NCI-H524 treated with DMSO at 0.1 percent for 48 hours (cell line): ENCODE results near the gene SPATS1.

ENCODE experiments used
- DNase-seq: peaks from one replicate; lab custom pipeline; 2025; lab: John Stamatoyannopoulos, UW

Gene SPATS1, protein sequence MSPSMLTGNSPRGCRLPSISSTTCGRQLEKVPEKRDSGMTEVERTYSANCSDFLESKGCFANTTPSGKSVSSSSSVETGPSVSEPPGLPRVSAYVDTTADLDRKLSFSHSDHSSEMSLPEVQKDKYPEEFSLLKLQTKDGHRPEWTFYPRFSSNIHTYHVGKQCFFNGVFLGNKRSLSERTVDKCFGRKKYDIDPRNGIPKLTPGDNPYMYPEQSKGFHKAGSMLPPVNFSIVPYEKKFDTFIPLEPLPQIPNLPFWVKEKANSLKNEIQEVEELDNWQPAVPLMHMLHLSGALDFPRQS

DNA sequence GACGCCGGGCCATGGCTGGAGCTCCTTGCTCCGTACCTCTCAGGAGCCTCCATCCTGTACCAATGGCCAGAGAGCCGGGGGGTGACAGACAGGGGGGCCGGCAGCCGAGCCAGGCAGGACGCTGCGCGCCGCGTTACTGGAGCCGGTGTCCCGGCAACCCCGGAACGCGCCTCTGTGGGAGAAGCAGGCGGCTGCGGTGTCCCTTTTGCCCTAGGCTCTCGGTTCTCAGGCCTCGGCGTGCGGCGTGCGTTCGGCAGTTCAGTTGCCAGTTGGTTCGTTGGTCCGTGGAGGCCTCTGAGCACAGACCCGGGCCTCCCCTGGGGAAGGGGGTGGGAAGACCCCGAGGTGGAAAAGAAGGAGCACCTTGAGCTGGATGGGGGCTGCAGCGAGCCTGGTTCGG is at the start of gene SPATS1:
SPATS1 (plus strand) TSS at position 162 of the 400 bp plus-strand sequence. CDS start 446 bp downstream, outside the sequence.
- DNase-seq = no peak

DNA sequence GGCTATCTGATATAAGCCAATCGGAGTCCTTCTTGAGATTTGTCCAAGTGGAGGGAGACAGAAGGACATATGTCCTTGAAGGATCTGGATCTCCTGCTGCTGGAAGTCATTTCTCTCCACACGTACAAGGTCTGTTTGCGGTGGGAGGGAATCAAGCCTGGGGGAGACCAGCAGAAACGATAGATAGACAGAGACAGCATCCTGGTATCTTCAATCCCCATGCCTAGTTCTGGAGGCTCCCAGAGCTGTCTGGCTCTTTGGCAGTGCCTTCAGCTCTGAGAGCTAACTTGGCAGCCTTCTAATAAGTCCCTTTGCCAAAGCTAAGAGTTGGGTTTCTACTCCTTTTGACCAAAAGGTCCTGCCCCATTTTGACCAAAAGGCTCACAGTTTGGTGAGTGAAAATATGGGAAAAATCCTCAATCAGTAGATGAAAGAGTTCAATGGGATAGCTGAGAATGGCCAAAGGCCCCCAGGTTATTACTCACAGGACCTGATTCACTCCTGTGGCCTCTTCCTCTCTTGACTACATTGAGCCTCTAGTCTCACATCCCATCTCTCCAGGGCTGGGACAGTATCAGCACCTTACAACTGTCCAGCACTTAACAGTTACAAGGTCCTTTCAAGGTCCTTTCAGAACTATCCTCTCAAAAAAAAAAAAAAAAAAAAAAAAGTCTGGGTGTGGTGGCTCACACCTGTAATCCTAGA is 49.6 kb upstream of the SPATS1 start:
- DNase-seq = no peak

GRCh38 chr6:44294832-44295791 is 47.3 kb upstream of the SPATS1 start:
- DNase-seq = no peak

GRCh38 chr6:44297063-44298038 is 45.1 kb upstream of the SPATS1 start:
- no peak for DNase-seq

DNA sequence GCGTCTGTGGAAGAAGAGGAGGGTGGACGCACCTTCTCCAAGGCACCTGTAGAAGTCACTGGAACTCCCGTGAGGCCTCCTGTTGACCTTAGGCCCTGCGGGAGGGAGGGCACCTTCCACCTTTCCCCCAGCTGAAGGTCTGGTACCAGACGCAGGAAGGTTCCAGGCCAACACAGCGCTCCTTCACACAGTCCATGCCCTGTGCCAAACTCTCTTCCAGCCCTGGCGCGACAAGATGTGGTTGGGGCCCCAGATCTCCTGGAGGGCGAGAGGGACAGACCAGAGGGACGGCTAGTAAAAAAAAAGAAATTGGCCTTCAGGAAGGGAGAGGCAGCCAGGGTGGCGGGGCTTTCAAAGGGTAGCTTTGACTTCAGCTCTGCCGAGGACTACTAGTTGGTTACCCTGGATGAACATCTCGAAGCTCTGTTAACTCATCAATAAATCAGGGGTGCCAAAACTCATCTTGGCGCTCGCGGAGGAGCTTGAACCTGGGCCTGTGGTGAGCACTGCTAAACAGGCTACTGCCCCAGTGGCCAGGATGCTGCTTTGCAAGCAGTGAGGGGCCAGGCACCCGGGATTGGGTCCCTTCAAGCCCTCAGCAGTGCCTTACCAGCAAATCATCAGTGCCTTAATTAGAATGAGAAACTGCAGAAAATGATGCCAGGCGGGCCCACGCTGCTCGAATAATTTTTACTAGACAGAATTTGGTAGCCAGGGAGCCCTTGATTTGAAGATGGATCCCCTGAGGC is 44.2 kb upstream of the SPATS1 start:
- no peak for DNase-seq

- DNase-seq = no peak
Measured at GRCh38 chr6:44298864-44299263, 43.6 kb upstream of the SPATS1 start.

GRCh38 chr6:44300292-44300823 is 42.1 kb upstream of the SPATS1 start:
- DNase-seq = no peak

GRCh38 chr6:44301106-44301505 is 41.3 kb upstream of the SPATS1 start:
- DNase-seq = no peak

- DNase-seq = no peak
Measured at GRCh38 chr6:44301782-44302564, 40.5 kb upstream of the SPATS1 start.

GRCh38 chr6:44302856-44303255 is 39.6 kb upstream of the SPATS1 start:
- no peak for DNase-seq

DNA sequence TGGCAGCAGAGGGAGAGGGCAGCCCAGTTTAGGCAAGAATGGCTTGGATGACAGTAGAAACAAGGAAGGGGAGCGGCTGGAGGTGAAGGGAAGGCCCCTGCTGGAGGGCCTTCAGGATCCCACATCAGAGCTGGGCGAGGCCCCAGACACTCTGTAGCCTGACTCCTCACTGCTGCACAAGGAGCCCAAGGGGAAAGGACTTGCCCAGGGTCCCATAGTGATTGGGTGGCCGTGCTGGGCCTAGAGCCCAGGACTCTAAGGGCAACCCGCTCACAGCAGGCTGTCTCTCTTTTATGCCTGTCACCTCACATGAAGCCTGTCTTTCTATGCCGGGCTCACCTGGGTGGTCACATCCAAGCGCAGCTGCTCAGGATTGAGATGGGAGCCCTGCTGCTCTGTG is 38.6 kb upstream of the SPATS1 start:
- DNase-seq = no peak

- no peak for DNase-seq
Measured at GRCh38 chr6:44304282-44305199, 37.9 kb upstream of the SPATS1 start.

GRCh38 chr6:44305200-44305725 is 37.2 kb upstream of the SPATS1 start:
- DNase-seq = no peak

DNA sequence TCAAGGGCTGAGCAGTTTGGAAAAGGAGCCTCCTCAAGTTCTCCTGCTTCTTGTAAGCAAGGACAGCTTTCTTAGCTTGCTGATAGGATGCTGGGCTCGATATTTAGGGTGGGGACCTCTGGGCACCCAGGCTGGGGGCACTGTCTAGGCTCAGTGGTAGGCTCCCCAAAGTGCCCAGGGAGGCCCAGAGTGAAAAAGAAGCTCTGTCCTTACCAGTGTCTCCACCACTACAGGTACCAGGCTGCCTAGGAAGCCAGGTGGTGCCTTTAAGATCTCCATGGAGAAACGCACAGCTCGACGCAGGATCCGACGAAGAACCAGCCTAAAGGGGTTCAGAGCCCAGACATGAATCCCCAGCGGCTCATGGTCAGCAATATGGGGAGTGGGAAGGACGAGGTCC is 35.7 kb upstream of the SPATS1 start:
- DNase-seq = no peak

GRCh38 chr6:44307217-44307616 is 35.2 kb upstream of the SPATS1 start:
- DNase-seq = no peak

DNA sequence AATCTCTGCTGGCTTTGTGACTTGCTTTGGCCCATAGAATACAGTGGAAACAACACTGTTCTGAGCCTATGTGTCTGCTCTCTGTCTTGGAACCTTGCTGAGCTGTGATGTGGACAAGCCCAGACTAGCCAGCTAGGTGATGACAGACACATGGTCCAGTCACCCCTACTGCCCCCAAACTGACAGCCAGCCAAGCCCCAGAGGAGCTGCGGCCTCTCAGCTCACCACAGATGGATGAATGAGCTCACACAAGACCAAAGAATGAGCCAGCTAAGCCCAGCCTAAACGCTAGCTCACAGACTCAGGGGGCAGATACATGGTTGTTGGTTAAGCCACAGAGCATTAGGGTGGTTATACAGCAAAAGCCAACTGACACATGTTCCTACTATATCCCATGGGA is 33.4 kb upstream of the SPATS1 start:
- DNase-seq = no peak

- DNase-seq = no peak
Measured at GRCh38 chr6:44309631-44310030, 32.8 kb upstream of the SPATS1 start.

DNA sequence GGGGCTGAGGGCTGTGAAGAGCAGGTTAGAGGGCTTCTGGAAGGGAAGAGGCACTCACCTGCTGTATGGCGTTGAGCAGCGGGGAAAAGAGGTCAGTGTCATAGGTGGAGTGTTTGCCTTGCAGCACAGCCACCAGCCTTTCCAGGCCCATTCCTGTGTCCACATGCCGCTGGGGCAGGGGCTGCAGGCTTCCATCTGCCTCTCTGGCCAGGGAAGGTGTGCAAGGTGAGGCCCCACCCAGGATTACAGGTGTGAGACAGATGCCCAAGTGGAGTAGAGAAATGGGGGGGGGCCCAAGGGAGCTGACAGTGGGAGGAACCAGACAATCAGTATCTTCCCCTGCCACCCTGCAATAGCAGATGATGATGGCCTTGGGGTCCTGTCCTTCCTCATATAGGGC is 32.2 kb upstream of the SPATS1 start:
- no peak for DNase-seq
